ENCODE results near the gene FAM47E.
A peak's percentile ranks its signal among the peaks of the same experiment; 100 is the strongest.

FAM47E gene

GRCh38 chr4:76300012-76300411, 48.5 kb downstream of the FAM47E start:
- H3K4me3 ChIP-seq (ENCODE audit: low read depth, low read length), result no peak overlapping the region
- DNase-seq (ENCODE audit: low read depth), result no peak
- TF ChIP-seq, protein P1, sequence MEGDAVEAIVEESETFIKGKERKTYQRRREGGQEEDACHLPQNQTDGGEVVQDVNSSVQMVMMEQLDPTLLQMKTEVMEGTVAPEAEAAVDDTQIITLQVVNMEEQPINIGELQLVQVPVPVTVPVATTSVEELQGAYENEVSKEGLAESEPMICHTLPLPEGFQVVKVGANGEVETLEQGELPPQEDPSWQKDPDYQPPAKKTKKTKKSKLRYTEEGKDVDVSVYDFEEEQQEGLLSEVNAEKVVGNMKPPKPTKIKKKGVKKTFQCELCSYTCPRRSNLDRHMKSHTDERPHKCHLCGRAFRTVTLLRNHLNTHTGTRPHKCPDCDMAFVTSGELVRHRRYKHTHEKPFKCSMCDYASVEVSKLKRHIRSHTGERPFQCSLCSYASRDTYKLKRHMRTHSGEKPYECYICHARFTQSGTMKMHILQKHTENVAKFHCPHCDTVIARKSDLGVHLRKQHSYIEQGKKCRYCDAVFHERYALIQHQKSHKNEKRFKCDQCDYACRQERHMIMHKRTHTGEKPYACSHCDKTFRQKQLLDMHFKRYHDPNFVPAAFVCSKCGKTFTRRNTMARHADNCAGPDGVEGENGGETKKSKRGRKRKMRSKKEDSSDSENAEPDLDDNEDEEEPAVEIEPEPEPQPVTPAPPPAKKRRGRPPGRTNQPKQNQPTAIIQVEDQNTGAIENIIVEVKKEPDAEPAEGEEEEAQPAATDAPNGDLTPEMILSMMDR (conservative IDR thresholded peaks at IDR 0.05; ENCODE audit: low read depth, low read length), result no peak

DNA sequence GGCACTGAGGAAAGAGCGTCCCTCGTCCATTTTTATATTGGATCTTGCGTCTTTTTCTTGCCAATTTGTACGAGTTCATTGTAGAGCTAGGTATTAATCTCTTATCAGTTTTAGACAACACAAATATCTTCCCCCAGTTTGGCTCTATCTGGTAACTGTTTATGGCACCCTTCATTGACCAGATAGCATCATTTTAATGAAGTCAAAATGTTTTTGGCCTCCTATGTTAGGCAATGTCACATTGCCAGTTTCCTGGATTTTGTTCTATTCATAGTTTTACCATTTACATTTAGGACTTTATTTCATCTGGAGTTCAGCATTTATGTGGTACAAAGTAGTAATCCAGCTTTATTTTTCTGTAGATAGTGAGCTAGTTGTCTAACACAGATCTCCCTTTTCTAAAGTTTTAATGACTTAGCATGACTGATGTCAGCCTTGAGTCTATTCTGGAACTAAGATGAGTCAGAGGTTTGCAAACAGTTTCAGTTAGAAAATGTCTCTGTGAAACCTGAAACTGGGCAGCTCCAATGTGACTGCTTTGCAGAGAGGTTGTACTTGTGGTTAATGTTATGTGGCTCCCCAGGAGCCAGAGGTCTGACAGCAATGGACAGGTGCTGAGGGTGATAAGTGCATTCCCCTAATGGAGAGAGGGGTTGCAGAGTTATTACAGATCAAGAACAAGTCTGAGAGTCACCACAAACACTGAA, 49.7 kb downstream of the FAM47E start:
- TF ChIP-seq, protein P1 (conservative IDR thresholded peaks at IDR 0.05; ENCODE audit: low read depth, low read length), result no peak
- DNase-seq (ENCODE audit: low read depth), result peak; percentile 88

GRCh38 chr4:76301775-76302162, 50.2 kb downstream of the FAM47E start:
- no peak for DNase-seq (ENCODE audit: low read depth)
- TF ChIP-seq, protein P1 (conservative IDR thresholded peaks at IDR 0.05; ENCODE audit: low read depth, low read length), result no peak
- H3K4me3 ChIP-seq (ENCODE audit: low read depth, low read length), result no peak overlapping the region

More for the DNA sequence above, 49.7 kb downstream of the FAM47E start:
- no peak overlapping the region for H3K4me3 ChIP-seq (ENCODE audit: low read depth, low read length)

- TF ChIP-seq, protein P1 (conservative IDR thresholded peaks at IDR 0.05; ENCODE audit: low read depth, low read length), result no peak
- peak; percentile 24 for DNase-seq (ENCODE audit: low read depth)
- H3K4me3 ChIP-seq (ENCODE audit: low read depth, low read length), result no peak overlapping the region
Observed at GRCh38 chr4:76302826-76303438, 51.4 kb downstream of the FAM47E start.

DNA sequence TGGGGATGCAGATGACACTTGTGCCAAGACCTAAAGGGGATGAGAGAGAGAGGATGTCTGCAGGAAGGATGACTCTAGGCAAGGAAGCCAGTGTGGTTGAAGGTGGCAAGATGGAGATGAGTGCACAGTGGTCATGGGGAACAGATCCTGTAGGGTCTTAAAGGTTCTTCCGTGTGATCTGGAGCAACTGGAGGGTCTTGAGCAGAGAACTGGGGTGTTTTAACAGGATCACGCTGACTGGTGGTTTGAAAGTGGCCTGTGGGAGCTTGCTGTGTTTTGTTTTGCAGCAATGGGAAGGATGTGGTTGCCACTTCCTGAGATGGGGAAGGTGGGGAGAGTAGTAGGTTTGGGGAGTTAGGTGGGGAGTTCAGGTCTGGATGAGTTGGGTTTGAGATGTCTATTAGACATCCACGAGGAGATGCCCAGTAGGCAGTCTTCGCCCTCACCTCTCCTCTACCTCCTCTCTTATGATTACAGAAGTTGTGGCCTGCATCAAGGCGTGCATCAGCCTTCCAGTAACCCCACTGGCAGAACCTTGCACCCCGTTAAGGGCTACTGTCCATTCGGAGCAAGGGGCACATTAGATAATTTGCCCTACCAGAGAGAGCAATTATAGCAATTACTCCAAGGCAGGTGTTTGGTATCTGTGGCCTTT, 53.6 kb downstream of the FAM47E start:
- no peak for DNase-seq (ENCODE audit: low read depth)
- TF ChIP-seq, protein P1 (conservative IDR thresholded peaks at IDR 0.05; ENCODE audit: low read depth, low read length), result no peak

DNA sequence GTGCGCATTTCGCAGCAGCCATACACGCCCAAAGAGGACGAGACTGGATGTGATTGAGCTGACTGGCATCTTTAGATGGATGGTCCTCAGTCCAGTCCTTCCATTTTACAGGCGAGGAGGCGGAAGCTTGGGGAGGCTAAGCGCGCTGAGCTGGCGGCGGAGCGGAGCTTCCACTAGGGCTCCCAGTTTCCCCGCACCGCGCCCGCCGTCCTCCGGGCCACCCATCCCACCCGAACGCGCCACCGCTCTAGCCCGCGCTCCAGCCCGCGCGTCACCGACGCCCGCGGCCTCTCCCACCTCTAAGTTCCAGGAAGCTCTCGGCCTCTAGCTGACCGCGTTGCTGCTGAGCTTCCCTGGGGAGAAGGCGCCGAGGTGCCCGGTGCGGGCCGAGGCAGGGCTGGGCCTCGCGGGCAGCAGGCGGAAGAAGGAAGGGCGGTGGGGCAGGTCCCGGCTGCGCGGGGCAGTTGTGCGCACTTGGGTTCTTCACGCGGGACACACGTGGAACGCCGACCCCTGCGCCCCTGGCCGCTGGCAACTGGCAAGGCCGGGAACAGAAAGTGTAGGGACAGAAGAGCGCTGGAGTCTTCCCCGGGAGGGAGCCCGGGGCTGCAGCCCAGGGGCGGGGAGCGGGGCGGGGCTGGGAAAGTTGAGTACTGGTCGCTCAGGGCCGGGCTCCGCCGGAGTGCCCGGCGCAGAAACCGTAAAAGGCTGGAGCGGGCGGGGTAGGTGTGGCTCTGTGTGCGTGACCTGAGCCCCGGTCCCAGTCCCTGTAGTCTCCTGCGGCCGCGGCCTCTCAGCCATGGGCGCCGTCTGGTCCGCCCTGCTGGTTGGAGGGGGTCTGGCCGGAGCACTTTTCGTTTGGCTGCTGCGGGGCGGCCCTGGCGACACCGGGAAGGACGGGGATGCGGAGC, 54.7 kb downstream of the FAM47E start, which contains the start of gene STBD1:
Gene STBD1, plus strand, starts transcription at position 763 of the 911 bp plus-strand sequence. Its CDS starts 37 bp downstream, at position 800.
- H3K4me3 ChIP-seq (ENCODE audit: low read depth, low read length), result peak within 1 kb of the TSS; percentile 76
- TF ChIP-seq, protein P1 (conservative IDR thresholded peaks at IDR 0.05; ENCODE audit: low read depth, low read length), result no peak
- DNase-seq (ENCODE audit: low read depth), result peak; percentile 58

More for the DNA sequence above, 53.6 kb downstream of the FAM47E start:
- no peak overlapping the region for H3K4me3 ChIP-seq (ENCODE audit: low read depth, low read length)
